HFFc6 (cell line): ENCODE data around the gene DNAJA2. TPM values are rescaled to one million over a fixed set of nuclear protein-coding genes. Genes with fewer than 3 reads are reported as not detected.

Experiments
- DNase-seq: peaks from one replicate; pipeline ENCODE4 v3.0.0-alpha.2; 2018
- H3K27ac Mint-ChIP-seq: 2 replicates; pipeline ENCODE4 v1.8.0; 2020; ENCODE audit warnings: mild to moderate bottlenecking, mixed read lengths
- H3K27me3 Mint-ChIP-seq: 2 replicates; pipeline ENCODE4 v1.8.0; 2021; ENCODE audit warnings: mild to moderate bottlenecking, moderate library complexity, mixed read lengths; ENCODE audit not compliant: insufficient read depth
- H3K36me3 Mint-ChIP-seq: 2 replicates; pipeline ENCODE4 v1.8.0; 2021; ENCODE audit warnings: low read depth, mixed read lengths
- H3K4me1 Mint-ChIP-seq: 2 replicates; pipeline ENCODE4 v1.8.0; 2020; ENCODE audit warnings: low read depth, mixed read lengths
- H3K4me3 Mint-ChIP-seq: 2 replicates; pipeline ENCODE4 v1.8.0; 2020; ENCODE audit warnings: mild to moderate bottlenecking, moderate library complexity, mixed read lengths
- H3K9me3 Mint-ChIP-seq: 2 replicates; pipeline ENCODE4 v1.8.0; 2020; ENCODE audit warnings: mild to moderate bottlenecking, mixed read lengths
- long read RNA-seq: library from polyadenylated mRNA; unstranded; transcript quantifications from one replicate; pipeline ENCODE4 v2.0.0, GENCODE V29; 2019
- total RNA-seq, 6 experiments: library from RNA; stranded (reverse); fragmentation: NEBNext Ultra II Directional; extraction: Animal tissue kit (Norgen Biotek cat#: 25700); gene quantifications; 2 replicates in 1 of 6; 3 replicates in 5 of 6; pipeline ENCODE4 v1.2.3, GENCODE V29; 2021
- TF ChIP-seq, protein P1 (sequence below): fragments of 200-600 bp; sonication (generic); IDR thresholded peaks from 2 replicates; pipeline ENCODE4 v1.5.0; 2021; ENCODE audit warnings: antibody characterized with exemption, mild to moderate bottlenecking

The DNAJA2 gene
- total RNA-seq, result 10 to 100 TPM; 64.2 to 80.3 (median 72.5) TPM
- long read RNA-seq, transcript DNAJA2-201 (9 exons, 3,122 nt), result major isoform, 161 of 187 reads
- long read RNA-seq, partial matches to known transcripts, result 13 of 187 reads
- long read RNA-seq, other reads (novel, unspliced or antisense), result 13 of 187 reads

DNA sequence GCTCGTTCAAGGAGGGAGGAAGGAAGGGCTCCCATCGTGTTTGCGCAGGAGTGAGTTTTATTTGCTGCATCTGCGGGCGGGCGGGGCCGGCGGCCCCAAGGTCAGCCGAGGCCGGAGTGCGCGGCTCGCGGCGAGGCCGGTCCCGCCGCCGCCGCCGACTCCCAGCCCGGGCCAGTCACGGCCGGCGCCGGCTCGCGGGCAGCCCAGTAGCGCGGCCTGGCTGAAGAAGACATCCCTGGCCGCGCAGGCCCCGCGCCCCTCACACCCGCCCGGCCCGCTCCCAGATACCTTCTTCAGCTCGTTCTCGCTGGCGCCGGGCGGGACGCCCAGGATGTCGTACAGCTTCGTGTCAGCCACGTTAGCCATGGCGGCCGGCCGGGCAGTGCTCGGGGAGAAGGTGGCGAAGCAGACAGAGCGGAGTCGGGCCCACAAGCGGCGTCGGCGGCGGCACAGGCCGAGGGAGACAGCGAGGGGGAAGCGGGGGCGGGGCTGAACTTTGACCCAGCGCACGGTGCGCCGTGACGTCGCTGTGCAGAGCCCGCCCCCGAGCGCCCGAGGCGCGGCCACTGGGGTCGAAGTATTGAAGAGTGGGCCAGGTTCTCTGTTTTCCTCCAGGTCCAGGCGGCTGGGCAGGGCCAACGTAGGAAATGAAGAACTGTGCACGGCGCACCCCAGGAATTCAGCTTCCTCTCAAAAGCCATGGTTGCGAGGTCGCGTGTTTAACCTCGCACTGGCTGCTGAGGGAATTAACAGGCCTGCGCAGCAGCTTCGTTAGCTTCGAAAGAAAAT is at the start of gene DNAJA2:
DNAJA2 (minus strand) TSS at position 468 of the 789 bp plus-strand sequence; CDS start at position 366, 102 bp downstream.
- Mint-ChIP-seq H3K9me3 (no peaks in the 10 kb centered on the region), H3K27ac (peak within 1 kb of the TSS; percentile 95), H3K4me1 (peaks cover 29% of the 10 kb centered on the region), H3K27me3 (no peaks in the 10 kb centered on the region), H3K36me3 (peaks cover 18% of the 10 kb centered on the region), H3K4me3 (peak within 1 kb of the TSS; percentile 95)
- TF ChIP-seq, protein P1, sequence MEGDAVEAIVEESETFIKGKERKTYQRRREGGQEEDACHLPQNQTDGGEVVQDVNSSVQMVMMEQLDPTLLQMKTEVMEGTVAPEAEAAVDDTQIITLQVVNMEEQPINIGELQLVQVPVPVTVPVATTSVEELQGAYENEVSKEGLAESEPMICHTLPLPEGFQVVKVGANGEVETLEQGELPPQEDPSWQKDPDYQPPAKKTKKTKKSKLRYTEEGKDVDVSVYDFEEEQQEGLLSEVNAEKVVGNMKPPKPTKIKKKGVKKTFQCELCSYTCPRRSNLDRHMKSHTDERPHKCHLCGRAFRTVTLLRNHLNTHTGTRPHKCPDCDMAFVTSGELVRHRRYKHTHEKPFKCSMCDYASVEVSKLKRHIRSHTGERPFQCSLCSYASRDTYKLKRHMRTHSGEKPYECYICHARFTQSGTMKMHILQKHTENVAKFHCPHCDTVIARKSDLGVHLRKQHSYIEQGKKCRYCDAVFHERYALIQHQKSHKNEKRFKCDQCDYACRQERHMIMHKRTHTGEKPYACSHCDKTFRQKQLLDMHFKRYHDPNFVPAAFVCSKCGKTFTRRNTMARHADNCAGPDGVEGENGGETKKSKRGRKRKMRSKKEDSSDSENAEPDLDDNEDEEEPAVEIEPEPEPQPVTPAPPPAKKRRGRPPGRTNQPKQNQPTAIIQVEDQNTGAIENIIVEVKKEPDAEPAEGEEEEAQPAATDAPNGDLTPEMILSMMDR, result no peak
- DNase-seq, result peak; percentile 78

DNA sequence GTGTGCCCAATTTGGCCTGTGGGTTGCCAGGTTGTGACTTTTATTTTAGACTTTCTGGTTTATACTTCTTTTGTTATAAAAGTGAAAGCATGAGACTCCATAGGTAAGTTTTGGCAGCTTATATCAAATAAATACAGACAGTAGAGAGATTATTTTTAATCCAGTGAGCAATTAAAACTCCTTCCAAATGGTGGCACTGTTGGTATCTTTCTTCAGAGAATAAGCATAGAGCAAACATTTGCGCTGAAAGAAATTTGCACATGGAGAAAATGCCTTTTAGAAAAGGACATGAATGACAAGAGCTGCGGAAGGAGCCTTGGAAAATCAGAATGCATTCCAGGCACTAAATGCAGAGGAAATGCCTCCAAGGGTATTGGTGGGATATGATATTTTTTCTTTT is 46.1 kb upstream of the DNAJA2 start:
- H3K27ac Mint-ChIP-seq, result no peak overlapping the region
- H3K27me3 Mint-ChIP-seq, result no peaks in the 10 kb centered on the region; the same call in none of the 2 replicates
- no peak for DNase-seq
- H3K36me3 Mint-ChIP-seq, result no peaks in the 10 kb centered on the region
- no peak overlapping the region for H3K4me3 Mint-ChIP-seq
- no peaks in the 10 kb centered on the region for H3K9me3 Mint-ChIP-seq
- TF ChIP-seq, protein P1, result peak; percentile 53; the same call in 1 of the 2 replicates
- H3K4me1 Mint-ChIP-seq, result no peaks in the 10 kb centered on the region

DNA sequence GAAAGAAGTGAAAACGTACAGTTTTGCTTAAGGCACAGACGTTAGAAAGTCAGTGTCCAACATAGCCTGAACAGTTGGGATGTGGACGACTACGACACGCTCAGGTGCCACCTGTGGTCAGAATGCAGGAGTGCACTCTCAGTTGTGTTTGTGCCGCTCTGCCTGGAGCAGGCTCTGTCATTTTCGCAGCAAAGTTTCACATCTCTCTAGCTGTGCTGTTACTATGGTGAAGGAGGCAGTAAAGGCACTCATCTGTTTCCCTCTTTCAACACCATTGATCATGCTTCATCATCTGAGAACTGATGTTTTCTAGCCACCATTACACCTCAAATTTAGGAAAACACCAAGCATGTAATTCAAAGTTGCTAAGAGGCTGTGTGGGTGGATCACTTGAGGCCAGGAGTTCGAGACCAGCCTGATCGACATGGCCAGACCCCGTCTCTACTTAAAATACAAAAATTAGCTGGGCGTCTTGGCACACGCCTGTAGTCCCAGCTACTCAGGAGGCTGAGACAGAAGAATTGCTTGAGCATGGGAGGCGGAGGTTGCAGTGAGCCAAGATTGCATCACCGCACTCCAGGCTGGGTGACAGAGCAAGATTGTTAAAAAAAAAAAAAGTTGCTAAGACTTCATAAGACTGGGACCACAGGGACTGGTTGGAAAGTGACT is 44.9 kb upstream of the DNAJA2 start:
- H3K4me1 Mint-ChIP-seq, result no peaks in the 10 kb centered on the region
- no peaks in the 10 kb centered on the region; the same call in 1 of the 2 replicates for H3K27me3 Mint-ChIP-seq
- peak; percentile 9 for DNase-seq
- no peaks in the 10 kb centered on the region for H3K9me3 Mint-ChIP-seq
- no peak overlapping the region for H3K27ac Mint-ChIP-seq
- TF ChIP-seq, protein P1, result peak; percentile 45
- H3K36me3 Mint-ChIP-seq, result no peaks in the 10 kb centered on the region
- H3K4me3 Mint-ChIP-seq, result no peak overlapping the region

DNA sequence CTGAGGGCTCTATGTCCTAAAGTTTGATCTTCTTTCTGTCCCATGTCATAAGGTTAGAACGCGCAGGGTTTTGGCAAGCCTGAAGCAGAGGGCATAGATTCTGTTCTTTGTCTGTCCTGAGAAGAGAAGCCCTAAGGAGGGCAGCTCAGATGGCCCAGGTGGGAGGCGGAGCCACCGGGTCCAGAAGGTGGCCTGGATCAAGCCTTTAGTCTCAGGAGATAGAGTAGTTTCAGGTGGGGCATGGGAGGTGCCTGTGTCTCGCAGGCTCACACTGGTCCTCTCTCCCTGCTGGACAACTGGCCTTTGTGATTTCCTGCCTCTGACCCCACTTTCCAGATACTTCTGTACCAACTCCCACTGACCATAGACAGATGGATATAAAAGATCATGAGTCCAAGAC is 44.2 kb upstream of the DNAJA2 start:
- H3K9me3 Mint-ChIP-seq, result no peaks in the 10 kb centered on the region
- no peak overlapping the region for H3K4me3 Mint-ChIP-seq
- no peak overlapping the region for H3K27ac Mint-ChIP-seq
- DNase-seq, result no peak
- H3K27me3 Mint-ChIP-seq, result no peaks in the 10 kb centered on the region; the same call in 1 of the 2 replicates
- TF ChIP-seq, protein P1, result no peak
- H3K36me3 Mint-ChIP-seq, result no peaks in the 10 kb centered on the region
- no peaks in the 10 kb centered on the region for H3K4me1 Mint-ChIP-seq

DNA sequence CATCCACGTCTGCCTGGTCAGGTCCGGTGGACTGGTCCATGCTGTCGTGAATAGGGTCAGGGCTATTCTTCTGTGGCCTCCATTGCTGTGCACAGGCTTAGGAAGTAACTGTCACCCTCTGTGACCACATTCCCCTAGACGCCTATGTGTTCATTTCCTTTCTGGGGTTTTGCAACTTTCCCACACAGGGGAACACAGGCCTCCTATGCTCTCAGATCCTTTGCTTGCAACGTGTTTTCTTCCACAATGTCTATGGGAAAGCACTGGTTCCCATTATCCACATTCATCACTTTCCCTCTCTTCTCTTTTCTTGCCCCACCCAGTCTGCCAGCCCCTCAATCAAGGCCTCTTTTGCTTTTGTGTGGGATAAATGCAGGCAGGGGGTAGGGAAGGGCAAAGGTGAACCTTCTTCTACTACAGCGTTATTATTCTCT is 43.2 kb upstream of the DNAJA2 start:
- Mint-ChIP-seq H3K4me1 (no peaks in the 10 kb centered on the region), H3K9me3 (no peaks in the 10 kb centered on the region), H3K27ac (no peak overlapping the region), H3K4me3 (no peak overlapping the region), H3K36me3 (no peaks in the 10 kb centered on the region), H3K27me3 (peaks cover 2% of the 10 kb centered on the region)
- no peak for DNase-seq
- TF ChIP-seq, protein P1, result no peak
